AG04449 (cell line): ENCODE results near the gene RGS6.

Experiments used
- CTCF ChIA-PET: fragments of 350-600 bp; formaldehyde crosslinking; extraction: SDS; loops from one replicate; lab custom pipeline; 2021; ENCODE audit warnings: antibody characterized with exemption; lab: Yijun Ruan, JAX
- POLR2A ChIA-PET: fragments of 400-600, 350-600 bp; formaldehyde crosslinking; extraction: SDS; loops from one replicate; lab custom pipeline; 2020; ENCODE audit warnings: antibody characterized with exemption, inconsistent platforms; lab: Yijun Ruan, JAX
- DNase-seq: peaks from one replicate; pipeline ENCODE4 v3.0.0-alpha.2; 2010; ENCODE audit warnings: low read depth, low spot score
- H3K4me3 ChIP-seq: 2 replicates; pipeline ENCODE4 v1.5.1; 2011; ENCODE audit warnings: low read depth, mild to moderate bottlenecking, control low read depth, low read length
- TF ChIP-seq, protein P1 (sequence below): IDR thresholded peaks from one replicate; pipeline ENCODE4 v1.5.1; 2011; ENCODE audit warnings: mild to moderate bottlenecking, moderate library complexity, low read length, control low read depth, inconsistent platforms; ENCODE audit not compliant: insufficient read depth; ENCODE audit errors: missing control alignments

Gene RGS6

DNA sequence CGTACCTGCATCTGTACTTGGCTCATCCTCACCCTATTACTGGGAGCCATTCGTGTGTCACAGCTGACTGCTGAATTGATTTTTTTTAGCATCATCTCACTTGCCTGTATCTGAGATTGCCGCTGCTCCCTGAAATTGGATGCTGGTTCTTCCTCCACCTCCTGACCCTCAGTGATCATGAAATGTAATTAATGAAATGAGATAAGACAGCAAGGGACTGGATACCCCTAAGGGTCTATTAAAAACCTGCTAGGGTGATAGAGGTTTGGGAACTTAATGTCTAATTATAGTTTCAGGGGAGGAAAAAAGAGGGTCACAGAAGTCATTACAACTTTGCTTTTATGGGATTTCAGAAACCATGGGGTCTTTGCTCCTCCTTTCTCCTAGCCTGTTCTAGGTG lies 551.1 kb downstream of the RGS6 start:
- POLR2A ChIA-PET = no interaction called here
- TF ChIP-seq, protein P1, sequence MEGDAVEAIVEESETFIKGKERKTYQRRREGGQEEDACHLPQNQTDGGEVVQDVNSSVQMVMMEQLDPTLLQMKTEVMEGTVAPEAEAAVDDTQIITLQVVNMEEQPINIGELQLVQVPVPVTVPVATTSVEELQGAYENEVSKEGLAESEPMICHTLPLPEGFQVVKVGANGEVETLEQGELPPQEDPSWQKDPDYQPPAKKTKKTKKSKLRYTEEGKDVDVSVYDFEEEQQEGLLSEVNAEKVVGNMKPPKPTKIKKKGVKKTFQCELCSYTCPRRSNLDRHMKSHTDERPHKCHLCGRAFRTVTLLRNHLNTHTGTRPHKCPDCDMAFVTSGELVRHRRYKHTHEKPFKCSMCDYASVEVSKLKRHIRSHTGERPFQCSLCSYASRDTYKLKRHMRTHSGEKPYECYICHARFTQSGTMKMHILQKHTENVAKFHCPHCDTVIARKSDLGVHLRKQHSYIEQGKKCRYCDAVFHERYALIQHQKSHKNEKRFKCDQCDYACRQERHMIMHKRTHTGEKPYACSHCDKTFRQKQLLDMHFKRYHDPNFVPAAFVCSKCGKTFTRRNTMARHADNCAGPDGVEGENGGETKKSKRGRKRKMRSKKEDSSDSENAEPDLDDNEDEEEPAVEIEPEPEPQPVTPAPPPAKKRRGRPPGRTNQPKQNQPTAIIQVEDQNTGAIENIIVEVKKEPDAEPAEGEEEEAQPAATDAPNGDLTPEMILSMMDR = no peak
- DNase-seq = no peak
- CTCF ChIA-PET = no interaction called here
- no peak overlapping the region for H3K4me3 ChIP-seq

DNA sequence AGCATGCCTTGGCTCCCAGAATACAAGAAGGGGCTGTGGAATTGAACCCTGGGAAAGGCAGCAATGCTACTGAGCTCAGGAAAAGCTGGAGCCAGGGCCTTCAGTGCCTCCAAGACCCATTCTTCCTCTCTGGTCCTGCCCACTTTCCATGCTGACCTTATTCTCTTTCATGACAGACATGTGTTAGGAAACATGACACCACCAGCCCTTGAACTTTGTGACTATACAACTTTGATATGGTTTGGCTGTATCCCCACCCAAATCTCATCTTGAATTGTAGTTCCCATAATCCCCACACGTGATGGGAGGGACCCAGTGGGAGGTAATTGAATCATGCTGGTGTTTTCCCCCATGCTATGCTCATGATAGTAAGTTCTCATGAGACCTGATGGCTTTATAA lies 553.5 kb downstream of the RGS6 start:
- no peak for DNase-seq
- no peak overlapping the region for H3K4me3 ChIP-seq
- CTCF ChIA-PET = interaction anchor here (1.2 to 2.2 kb wide), 3 partner anchors 11 to 463 kb away, joined by 3 to 6 read pairs (median 4); no protein-coding TSS in a partner anchor
- TF ChIP-seq, protein P1 = no peak
- POLR2A ChIA-PET = no interaction called here

DNA sequence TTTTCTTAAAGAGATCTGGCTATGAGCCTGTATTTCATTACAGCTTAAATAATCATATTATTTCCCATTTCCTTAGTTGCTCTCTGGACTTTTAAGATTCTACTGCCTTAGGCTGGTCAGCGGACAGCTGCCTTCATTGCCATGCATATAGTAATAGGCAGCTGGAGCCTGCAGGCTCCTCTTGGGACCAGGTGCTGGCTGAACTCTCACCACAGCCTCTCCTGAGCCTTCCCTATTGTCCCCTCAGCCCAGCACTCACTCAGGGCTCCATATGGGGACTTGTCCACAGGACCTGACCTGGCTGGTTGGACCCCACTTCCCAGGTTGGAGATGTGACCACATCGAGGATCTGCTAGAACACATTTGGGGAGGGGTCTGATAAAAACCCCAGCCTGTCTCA lies 556.3 kb downstream of the RGS6 start:
- CTCF ChIA-PET = no interaction called here
- TF ChIP-seq, protein P1 = no peak
- H3K4me3 ChIP-seq = no peak overlapping the region
- POLR2A ChIA-PET = no interaction called here
- no peak for DNase-seq

DNA sequence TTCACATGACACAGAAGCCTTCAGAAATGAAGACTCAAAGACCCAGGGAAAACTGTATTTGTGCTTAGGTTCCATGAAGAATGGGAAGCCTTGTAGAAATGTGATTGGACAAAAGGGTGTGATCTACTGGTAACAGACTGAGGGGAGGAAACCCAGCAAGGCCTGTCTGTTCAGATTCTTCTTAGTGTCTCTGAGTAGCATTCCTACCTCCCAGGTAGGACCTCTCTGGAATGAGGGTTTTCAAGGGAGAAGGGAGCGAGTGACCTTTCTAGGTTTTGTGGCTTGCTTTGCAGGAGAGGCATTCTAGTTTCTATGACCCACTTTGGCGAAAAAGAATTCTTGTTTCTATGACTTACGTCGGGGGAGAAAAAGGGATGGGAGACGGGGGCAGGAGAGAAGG lies 560.0 kb downstream of the RGS6 start:
- CTCF ChIA-PET = no interaction called here
- no peak for DNase-seq
- POLR2A ChIA-PET = no interaction called here
- no peak overlapping the region for H3K4me3 ChIP-seq
- TF ChIP-seq, protein P1 = no peak

DNA sequence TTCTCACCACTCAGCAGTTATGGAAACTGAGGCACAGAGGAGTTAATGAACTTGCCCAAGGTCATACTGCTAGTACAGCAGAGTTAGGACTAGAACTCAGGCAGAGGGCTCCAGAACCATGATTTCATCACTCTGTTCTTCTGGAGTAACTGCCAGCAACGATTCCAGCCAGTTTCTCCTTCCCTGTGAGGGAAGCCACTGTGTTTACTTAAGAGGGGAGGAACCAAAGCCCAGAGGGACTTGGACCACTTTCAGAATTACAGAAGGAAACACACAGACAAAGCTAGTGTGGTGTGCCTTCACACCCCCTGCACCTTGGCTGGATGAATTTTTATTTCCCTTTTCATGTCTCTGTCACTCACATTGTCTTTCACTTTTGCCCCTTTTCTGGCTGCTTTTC lies 563.4 kb downstream of the RGS6 start:
- TF ChIP-seq, protein P1 = no peak
- ChIA-PET POLR2A (no interaction called here), CTCF (interaction anchor here (1.2 to 1.5 kb wide), 2 partner anchors 18 to 453 kb away, joined by 3 to 8 read pairs; no protein-coding TSS in a partner anchor)
- H3K4me3 ChIP-seq = no peak overlapping the region
- DNase-seq = no peak

DNA sequence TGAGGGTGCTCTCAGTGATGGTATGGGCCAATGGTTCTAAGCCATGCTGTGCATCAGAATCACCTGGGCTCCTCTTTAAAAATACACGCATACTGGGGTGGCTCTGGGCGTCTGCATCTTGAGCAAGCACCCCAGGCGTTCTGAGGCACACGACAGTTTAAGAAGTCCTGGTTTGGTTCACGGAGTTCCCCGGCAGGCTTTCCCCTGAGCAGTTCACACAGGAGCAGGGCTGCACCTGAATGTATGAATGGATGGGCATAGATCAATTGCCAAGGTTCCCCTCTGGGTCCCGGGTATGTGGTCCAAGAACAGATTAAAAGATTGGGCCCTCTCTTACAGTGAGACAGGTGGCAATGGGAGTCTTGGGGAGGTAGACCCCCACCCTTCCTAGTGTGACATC lies 566.4 kb downstream of the RGS6 start:
- ChIA-PET CTCF (interaction anchor here (0.8 kb wide), 1 partner anchor 450 kb away, joined by 3 read pairs; no protein-coding TSS in a partner anchor), POLR2A (no interaction called here)
- DNase-seq = no peak
- H3K4me3 ChIP-seq = no peak overlapping the region
- TF ChIP-seq, protein P1 = no peak
